Stimulated activated CD4-positive, alpha-beta T cell treated with anti-CD3 and anti-CD28 coated beads, TNF-alpha, amount 100 ng/mL, for 4 hours (primary cell): ENCODE measurements around the gene CYP2R1.

ENCODE experiments used
- DNase-seq, 3 experiments: peaks; one replicate each; pipeline ENCODE4 v3.0.0-alpha.2; 2020; ENCODE audit warnings: low read depth in 3 of 3

The CYP2R1 gene, protein sequence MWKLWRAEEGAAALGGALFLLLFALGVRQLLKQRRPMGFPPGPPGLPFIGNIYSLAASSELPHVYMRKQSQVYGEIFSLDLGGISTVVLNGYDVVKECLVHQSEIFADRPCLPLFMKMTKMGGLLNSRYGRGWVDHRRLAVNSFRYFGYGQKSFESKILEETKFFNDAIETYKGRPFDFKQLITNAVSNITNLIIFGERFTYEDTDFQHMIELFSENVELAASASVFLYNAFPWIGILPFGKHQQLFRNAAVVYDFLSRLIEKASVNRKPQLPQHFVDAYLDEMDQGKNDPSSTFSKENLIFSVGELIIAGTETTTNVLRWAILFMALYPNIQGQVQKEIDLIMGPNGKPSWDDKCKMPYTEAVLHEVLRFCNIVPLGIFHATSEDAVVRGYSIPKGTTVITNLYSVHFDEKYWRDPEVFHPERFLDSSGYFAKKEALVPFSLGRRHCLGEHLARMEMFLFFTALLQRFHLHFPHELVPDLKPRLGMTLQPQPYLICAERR

DNA sequence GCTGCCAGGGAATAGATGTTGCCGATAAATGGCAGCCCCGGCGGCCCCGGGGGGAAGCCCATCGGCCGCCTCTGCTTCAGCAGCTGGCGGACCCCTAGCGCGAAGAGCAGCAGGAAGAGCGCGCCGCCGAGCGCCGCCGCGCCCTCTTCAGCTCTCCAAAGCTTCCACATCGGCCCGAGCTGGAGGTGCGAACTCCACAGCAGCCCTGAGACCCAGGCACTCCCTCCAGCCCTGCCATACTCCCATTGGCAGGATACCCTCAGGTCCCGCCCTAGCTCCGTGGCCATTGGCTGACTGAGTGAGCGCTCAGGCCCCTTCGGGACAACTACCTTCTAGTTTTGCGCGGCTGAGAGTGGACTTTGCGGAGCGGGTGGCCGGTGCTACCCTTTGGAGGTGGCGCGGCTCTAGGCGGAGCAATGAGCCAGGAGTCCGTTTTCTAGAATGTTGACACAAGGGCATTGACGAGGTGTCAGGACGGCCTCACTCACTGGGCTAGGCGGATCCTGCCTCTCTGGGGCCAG is at the start of gene CYP2R1:
Gene CYP2R1 (minus strand): TSS at position 196 of the 521 bp plus-strand sequence. CDS start 26 bp downstream, at position 170.
- DNase-seq, result peak; percentile 76 to 83 (median 82)

DNA sequence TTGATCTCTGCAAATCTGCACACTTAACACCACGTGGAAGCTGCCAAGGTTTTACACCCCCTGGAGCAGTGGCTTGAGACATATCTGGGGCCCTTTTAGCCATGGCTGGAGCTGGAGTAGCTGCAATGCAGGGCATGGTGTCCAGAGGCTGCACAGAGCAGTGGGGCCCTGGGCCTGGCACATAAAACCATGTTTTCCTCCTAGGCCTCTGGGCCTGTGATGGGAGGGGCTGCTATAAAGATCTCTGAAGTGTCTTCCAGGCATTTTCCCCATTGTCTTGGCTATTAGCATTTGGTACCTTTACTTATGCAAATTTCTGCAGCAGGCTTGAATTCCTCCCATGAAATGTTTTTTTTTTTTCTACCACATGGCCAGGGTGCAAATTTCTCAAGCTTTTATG is 46.9 kb upstream of the CYP2R1 start:
- DNase-seq, result no peak

DNA sequence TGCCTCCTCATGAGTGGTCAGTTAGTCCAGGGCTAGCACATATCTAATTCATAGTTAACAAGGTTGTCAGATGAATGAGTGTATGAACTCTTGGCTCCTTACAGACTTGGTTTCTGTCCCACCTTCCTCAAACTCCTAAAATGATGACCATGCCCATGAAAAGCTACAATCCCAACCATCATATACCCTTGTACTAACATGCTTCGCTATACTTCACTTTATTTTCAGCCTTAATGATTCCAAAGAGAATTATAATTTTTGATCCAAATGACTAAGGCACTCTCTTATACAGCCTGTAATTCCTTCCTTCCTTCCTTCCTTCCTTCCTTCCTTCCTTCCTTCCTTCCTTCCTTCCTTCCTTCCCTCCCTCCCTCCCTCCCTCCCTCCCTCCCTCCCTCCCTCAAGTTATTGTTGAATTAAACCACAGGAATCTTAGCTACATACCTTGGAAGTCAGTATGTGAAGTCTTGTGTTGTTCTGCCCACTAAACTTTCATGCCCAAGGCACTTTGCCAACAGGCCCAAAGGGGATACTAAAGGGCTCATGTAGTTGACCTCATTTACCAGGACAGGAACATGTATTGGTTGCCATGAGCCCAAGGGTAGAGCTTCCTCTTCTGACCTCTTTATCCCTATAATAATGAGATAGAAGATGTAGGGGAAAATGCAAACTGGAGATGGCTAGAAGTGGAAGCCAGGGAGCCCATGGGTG is 42.8 kb upstream of the CYP2R1 start:
- no peak for DNase-seq

DNA sequence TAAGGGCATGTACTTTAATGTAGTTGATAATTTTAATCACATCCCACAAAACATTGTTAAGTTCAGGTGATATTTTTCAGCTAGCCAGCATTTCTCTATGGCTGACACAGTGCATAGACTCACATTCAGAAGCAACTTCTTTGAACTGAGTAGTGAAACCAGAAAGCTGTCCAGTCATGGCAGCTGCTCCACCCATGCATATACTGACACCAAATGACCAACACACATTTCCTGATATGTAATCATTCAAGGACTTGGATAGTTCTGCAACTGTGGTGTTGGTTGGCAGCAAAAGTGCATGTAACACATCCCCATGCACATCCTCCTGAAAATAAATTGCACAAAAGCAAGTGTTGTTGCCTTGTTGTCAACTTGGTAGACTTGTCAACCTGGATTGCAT is 40.4 kb upstream of the CYP2R1 start:
- DNase-seq, result no peak

DNA sequence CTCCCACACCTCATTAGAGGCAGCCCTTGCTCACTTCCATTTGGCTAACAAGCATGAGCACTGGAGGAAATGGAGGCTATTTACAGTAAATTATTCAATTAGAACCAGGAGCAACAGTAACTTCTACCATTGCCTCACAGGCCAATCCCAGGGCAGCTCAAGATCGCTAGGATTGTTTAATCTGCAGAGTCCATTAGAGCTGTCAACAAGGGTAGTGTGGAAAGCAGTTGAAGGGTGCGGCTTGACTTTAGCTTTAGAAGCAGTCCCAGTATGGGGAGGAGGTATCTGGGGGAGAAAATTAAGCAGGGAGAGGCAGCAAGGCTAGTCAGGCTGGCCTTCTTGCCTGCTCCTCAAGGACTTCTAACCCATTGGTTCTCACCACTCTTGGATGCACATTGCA is 38.3 kb upstream of the CYP2R1 start:
- DNase-seq, result no peak

DNA sequence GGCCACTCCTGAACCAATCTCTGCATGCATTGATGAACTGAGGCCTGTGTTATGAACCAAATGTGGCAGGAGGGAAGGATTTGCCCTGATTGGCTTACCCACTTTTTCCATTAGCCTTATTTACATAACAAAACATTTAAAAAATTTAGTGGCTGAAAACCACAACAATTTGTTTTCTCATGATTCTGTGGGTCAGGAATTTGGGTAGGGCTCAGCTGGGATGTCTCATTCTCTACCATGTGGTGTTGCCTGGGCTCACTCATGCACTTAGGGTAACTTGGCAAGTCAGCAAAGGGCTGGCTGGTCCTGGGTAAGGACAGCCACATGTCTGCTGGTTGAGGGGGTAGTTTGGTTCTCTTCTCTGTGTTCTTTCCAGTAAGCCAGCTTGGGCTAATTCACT is 35.1 kb upstream of the CYP2R1 start:
- no peak for DNase-seq

DNA sequence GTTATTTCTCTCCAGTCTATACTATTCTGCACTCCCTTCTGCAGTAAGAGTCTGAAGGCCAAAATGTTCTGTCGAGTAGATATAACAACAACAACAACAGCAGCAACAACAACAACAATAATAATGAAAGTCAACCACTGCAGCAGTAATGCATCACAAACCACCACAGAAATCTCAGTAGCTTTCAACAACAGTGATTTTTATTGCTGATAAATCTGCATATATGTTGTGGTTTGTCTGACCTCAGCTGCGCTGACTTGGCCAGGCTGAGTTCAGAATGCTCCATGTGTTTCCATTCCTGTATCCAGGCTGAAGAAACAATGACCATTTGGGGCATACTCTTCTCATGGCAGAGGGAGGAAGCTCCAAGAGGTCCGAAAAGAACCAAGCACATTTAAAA is 32.3 kb upstream of the CYP2R1 start:
- no peak for DNase-seq

DNA sequence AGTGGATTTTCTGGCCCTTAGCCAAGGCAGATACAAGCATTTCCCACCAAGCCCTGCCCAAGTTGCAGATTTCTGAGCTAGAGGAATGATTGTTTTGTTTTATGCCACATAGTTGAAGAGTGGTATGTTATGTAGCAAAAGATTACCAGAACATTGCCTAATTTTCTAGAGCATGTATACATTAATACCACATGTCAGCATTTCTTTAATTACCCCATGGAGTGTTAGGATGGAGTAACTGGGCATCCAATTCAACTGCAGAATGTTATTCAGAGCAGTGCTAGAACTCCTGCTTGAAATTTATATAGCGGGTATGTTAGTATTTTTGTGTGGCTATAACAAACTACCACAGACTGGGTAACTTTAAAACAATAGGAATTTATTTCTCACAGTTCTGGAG is 24.4 kb upstream of the CYP2R1 start:
- no peak for DNase-seq

DNA sequence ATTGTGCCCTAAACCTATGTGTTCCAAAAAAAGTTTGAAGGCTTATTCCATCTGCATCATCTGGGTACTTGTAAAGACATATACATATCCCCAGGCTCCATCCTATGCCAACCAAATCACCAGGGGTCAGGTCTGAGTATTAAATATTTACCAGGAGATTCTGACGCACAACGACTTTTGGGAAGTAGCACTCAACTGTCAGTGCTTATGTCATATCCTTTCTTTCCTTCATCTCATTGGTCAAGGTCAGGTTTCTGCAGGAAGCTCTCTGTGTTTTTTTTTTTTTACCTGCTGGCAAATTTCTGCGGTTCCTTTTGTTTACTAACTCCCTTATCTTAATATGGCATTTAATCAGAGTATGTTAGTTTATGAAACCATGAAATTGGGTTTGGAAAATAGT is 22.5 kb upstream of the CYP2R1 start:
- no peak for DNase-seq

DNA sequence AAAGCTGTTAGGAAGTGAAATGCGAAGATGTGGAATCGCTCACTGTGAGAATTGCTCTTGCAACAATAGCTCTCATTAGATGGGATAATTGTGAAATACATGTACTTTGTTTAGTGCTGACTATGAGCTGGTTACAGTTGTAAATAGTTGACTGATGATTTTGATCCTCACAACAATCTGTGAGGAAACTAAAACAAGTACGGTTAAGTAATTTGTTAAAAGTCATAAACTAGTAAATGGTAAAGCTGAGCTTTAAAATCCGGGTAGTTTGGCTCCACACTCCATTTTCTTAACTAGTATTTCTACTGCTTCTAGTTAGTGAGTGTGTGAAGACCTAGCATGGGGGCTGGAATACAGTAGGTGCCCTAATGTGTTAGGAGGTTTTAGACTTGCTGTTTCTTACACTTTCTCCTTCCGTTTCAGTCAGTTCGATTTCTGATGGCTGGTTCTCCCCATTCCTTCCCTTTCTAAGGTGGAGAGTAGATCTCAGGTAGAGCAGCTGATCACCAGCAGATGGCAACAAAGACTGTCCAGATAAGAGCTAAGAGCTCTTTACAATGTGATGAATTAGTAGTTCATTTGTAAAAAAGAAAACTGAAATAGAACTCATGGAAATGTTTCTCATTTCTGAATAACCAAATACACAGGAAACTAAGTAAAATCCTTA is 16.3 kb upstream of the CYP2R1 start:
- DNase-seq, result no peak

DNA sequence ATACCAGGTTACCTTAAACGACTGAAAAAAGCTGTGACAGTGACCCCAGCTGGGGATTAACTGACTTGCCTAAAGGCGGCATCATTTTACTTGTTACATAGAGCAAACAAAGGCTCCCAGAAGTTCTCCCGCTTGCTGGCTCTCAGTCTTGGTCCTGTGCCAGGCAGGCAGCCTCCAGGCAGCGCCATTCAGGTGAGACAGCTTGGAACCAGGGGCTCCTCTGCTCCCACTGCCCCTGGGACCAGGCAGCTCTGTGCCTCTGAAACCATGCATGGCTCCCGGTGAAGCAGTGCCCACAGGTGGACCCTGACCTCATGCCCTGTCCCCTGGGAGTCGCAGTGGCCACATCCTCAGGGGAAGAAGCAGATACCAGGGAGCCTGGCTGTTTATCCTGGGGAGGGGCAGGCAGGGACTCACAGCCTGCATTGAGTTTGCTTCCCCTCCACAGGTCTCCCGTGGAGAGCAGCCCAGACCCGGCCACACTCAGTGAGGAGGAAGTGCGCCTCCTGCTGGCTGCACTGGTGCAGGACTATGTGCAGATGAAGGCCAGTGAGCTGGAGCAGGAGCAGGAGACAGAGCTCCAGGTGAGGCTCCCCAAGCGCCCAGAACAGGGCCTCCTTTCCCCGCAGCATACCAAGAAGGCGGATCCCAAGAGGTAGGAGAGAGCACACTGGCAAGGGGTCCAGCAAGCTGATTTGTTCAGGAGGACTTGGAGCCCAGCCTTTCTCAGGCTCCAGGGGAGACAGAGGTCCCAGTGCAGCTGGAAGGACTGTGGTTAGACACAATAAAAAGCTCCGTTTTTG is 15.6 kb upstream of the CYP2R1 start:
- DNase-seq, result peak; percentile 72 to 79 (median 74)

DNA sequence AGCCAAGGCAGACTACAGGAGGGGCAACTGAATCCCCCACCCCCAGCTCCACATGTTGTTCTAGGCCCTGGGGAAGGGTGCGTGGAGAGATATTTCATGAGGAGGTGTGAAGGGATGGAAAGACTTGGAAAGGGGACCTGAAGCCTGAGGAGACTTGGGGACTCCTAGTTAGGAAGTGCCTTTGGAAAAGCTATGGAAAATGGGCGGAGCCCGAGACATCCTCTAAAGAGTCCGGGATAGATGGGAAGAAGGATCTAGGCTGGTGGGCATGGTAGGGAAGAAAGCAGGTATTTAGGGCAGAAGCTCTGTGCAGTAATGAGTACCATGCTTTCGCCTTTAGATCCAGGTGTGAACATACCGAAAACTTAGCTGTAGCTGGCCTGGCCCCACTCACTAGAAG is 15.0 kb upstream of the CYP2R1 start:
- no peak for DNase-seq

DNA sequence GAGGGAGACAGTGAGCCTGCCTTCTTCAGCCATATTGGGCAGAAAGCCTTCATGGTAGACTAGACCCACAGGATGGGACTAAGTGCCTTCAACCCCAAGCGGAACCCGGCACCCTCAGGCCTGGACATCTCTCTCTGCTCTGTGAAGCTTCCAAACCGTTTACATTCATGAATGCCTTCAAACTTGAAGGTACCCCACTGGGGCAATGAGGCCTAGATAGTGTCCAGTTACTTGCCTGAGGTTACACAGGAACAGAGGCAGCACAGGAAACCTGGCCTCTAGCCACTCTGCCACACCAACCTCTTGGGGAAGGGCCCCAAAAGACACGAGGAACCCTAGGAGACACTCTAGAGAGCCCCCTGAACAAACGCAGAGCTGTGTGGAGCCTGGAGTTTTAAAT is 14.5 kb upstream of the CYP2R1 start:
- no peak for DNase-seq

DNA sequence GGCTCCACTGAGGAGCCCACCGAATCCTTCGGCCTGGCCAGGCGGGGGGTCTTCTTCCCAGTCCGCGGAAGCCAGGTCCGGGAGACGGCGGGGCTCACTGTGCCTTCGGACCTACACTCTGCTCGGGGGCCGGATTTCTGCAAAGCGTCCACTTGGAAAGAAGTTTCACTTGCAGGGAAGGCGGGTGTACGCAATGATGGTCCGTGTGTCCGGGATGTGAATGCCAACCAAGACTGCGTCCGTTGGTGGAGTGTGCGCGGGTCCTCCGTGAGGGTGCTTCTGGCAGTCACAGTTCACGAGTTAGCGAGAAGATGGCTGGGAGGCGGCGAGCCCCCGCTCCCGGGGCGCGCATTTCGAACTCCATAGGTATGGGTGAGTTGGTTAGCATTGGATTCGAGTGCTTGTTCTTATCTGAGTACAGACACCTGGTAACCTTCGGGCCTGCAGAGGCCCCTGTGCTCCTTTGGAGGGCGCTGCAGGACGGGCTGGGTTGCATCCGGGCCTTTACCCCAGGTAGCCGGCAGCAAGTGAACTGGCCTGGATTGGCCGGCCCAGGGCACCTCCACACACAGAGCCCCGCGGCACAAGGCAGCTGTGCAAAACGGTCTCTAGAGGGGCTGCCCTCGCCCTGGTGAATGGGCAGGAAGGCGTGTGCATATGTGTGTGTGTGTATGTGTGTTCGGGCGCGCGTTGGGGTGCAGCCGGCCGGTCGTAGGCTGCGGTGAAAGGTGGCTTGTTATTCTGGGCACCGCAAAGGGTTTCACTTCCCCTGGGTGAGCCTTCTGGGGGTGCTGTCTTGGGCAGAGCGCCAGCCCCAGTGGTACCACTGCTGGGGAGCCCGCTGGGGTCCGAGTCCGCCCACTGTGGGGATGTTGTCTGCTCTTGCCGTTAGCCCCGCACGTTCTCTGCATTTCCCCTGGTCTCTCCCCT is 13.3 kb upstream of the CYP2R1 start:
- DNase-seq, result peak in 1 of 3 experiments; percentile 31

DNA sequence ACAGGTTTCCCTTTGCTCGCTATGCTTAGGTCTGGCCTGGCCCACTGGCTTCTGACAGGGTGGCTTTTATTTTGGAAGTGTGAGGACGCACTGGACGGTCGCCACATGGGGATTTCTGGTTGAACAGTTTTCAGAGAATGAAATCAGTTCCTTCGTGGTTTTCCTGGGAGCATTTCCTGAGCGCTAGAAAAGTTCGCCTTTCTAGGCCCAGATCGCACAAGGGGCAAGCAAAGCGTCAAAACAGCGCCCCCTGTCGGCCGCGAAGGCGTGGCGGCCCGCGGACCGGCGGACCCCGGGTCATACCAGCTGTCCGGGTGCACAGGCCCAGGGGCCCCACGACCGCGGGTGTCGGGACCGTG is 12.7 kb upstream of the CYP2R1 start:
- peak; percentile 62 to 79 (median 69) for DNase-seq

DNA sequence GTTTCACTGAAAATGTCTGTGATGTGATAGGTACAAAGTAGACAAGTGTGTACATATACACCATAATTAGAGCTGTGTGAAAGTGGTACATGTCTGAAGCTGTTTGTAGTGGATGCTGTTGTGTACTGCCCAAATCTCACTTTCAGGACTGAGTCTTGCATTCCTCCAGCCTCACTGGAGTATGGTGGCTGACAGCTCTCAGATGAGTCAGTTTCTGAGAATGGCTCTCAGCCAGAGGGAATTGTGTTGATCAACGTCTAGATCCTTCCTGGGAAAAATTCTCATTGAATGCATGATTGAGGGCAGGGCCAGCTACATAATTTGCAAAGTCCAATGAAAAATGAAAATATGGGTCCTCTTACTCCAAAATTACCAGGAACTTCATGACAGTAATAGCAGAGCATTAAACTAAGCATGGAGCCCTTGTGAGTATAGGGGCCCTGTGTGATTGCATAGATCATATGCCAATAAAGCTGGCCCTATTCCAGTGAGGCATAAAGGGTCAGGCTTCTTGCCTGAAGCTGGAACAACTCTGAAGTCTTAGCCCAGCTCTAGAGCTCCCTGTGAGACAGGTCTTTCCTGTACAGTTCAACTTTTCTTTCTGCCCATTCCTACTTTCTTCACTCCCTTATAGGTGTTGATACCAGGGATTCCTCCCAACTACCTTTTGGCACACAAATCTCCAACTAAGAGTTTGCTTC is 10.8 kb upstream of the CYP2R1 start:
- DNase-seq, result no peak

DNA sequence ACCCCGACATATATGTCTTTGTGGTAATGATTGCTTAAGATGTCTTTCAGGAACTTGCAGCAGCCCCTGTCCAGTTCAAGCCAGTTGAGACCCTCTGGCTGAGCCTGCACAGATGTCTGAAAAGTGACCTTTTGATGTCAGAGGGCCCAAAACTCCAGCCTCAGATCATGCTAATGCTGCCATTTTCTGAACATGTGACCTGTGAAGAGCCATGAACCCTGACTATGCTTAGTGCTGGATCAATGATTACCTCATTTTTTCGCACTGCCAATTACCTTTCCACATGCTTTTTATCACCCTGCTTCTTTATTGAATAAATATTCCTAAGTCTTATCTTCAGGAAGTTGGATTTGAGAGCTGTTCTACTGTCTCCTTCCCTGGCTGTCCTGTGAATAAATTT is 6.9 kb upstream of the CYP2R1 start:
- no peak for DNase-seq

DNA sequence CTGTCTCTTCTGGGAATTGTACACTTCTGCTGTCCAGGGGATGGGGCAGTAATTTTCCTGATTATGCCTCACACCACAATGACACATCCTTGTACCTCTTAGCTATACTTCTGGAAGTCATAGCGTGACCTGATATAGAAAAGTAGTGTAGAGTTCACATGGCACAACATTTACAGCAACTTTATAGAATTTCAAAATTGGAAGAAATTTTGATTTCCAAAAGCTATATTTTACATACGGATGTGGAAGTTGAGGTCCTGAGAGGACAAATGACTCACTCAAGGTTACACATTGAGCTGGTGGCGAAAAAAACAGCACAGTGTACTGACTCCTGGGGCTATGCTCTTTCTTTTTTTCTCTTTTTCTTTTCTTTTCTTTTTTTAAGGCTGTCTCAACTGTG is 6.3 kb upstream of the CYP2R1 start:
- no peak for DNase-seq

DNA sequence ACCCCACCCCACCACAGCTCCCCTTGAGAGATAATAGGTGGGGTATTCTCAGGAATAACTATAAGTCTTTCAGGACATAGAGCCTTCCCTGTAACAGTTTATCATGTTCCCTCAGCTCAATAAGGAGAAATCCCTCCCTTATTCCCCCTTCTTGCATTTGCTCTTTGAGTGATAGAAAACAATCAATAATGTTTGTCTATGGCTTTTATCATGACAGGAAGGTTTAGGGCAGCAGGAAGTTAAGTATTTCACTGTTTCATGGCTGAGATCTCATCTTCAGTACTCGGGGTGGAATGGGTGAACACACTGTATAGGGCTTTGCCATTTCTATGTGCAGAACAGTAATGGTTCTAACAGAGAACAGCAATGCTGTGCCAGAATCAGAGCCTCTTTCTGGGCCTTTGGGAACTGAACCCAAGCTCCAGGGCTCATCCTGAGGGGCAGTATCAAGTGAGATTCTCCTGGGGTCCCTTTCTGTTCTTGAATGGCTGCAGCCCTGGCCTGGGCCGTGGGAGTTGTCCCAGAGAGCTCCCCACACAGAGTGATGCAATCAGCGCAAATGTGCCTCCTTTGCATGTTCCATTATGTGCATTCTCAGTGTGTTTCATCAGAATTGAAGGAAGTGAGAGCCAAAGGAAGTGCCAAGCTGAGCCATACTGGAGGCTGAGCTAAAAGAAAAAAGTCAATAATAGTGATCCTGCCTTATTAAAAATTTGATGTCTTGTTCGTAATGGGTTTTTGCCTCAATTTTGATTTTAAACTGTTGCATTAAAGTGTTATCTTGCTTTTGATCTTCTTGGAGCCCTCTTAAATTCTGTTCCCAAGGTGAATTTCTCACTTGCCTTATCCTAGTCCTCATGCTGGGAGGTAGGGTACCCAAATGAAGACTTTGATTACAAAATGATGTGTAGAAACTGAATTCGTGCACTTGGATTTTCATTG is 2.9 kb upstream of the CYP2R1 start:
- DNase-seq, result no peak
